Measurements from ENCODE around the gene MIER3.
"Not testable (repeated sequence)": the region's sequence is repeated elsewhere in the genome, so short reads cannot be mapped to it uniquely, and the experiment has no call there.

The MIER3 gene

GRCh38 chr5:56951946-56952691 lies at the start of gene MIER3:
MIER3 (minus strand) TSS chr5:56952123; CDS start chr5:56952102, 21 bp downstream.
- DNase-seq = peak; percentile 75 to 85

GRCh38 chr5:56995596-56995995 lies 43.7 kb upstream of the MIER3 start:
- DNase-seq = no peak

GRCh38 chr5:56993241-56993640 lies 41.3 kb upstream of the MIER3 start:
- DNase-seq = no peak

GRCh38 chr5:56989676-56990075 lies 37.8 kb upstream of the MIER3 start:
- DNase-seq = no peak

- no peak for DNase-seq
Observed at GRCh38 chr5:56988490-56988889, 36.6 kb upstream of the MIER3 start.

GRCh38 chr5:56987171-56987570 lies 35.2 kb upstream of the MIER3 start:
- DNase-seq = no peak

- no peak for DNase-seq
Observed at GRCh38 chr5:56986626-56986947, 34.7 kb upstream of the MIER3 start.

- DNase-seq = no peak
Observed at GRCh38 chr5:56985936-56986625, 34.2 kb upstream of the MIER3 start.

- peak in 1 of 2 donors; percentile 4 for DNase-seq
Observed at GRCh38 chr5:56984445-56984844, 32.5 kb upstream of the MIER3 start.

- no peak for DNase-seq
Observed at GRCh38 chr5:56983593-56984361, 31.9 kb upstream of the MIER3 start.

- no peak for DNase-seq
Observed at GRCh38 chr5:56981548-56982315, 29.8 kb upstream of the MIER3 start.

- no peak for DNase-seq
Observed at GRCh38 chr5:56979968-56980367, 28.0 kb upstream of the MIER3 start.

- not testable (repeated sequence) for DNase-seq
Observed at GRCh38 chr5:56979526-56979925, 27.6 kb upstream of the MIER3 start.

- DNase-seq = no peak
Observed at GRCh38 chr5:56977822-56978221, 25.9 kb upstream of the MIER3 start.

- no peak for DNase-seq
Observed at GRCh38 chr5:56977021-56977420, 25.1 kb upstream of the MIER3 start.

GRCh38 chr5:56974241-56974640 lies 22.3 kb upstream of the MIER3 start:
- DNase-seq = no peak

- DNase-seq = no peak
Observed at GRCh38 chr5:56973473-56973872, 21.6 kb upstream of the MIER3 start.

- no peak for DNase-seq
Observed at GRCh38 chr5:56971275-56971674, 19.4 kb upstream of the MIER3 start.

- DNase-seq = no peak
Observed at GRCh38 chr5:56964173-56964572, 12.2 kb upstream of the MIER3 start.

GRCh38 chr5:56963246-56963645 lies 11.3 kb upstream of the MIER3 start:
- DNase-seq = no peak

- no peak for DNase-seq
Observed at GRCh38 chr5:56962286-56962685, 10.4 kb upstream of the MIER3 start.

GRCh38 chr5:56961746-56962145 lies 9.8 kb upstream of the MIER3 start:
- DNase-seq = no peak

- no peak for DNase-seq
Observed at GRCh38 chr5:56959326-56959725, 7.4 kb upstream of the MIER3 start.

Measured in CD4-positive, alpha-beta T cell treated with Interferon alpha-2 for 1 hour (primary cell).